NK-92 (cell line): Measurements from ENCODE around the gene ZNF333.
"Not testable (repeated sequence)": the region's sequence is repeated elsewhere in the genome, so short reads cannot be mapped to it uniquely, and the experiment has no call there.

Source experiments
- DNase-seq: peaks from one replicate; lab custom pipeline; 2025; ENCODE audit not compliant: unreplicated experiment; lab: John Stamatoyannopoulos, UW

The ZNF333 gene

GRCh38 chr19:14695471-14695870, 5.6 kb downstream of the ZNF333 start:
- no peak for DNase-seq

GRCh38 chr19:14699641-14700040, 9.8 kb downstream of the ZNF333 start:
- DNase-seq = no peak

- DNase-seq = no peak
These were observed 11.0 kb downstream of the ZNF333 start for GRCh38 chr19:14700711-14701375.

- DNase-seq = no peak
These were observed 14.0 kb downstream of the ZNF333 start for GRCh38 chr19:14703833-14704232.

- no peak for DNase-seq
These were observed 14.6 kb downstream of the ZNF333 start for GRCh38 chr19:14704450-14704849.

GRCh38 chr19:14715841-14716240, 26.0 kb downstream of the ZNF333 start:
- no peak for DNase-seq

- no peak for DNase-seq
These were observed 28.8 kb downstream of the ZNF333 start for GRCh38 chr19:14718522-14719116.

- DNase-seq = no peak
These were observed 29.3 kb downstream of the ZNF333 start for GRCh38 chr19:14719162-14719561.

- no peak for DNase-seq
These were observed 32.3 kb downstream of the ZNF333 start for GRCh38 chr19:14722127-14722526.

- no peak for DNase-seq
These were observed 38.7 kb downstream of the ZNF333 start for GRCh38 chr19:14728595-14728994.

- no peak for DNase-seq
These were observed 41.4 kb downstream of the ZNF333 start for GRCh38 chr19:14731200-14731599.

- no peak for DNase-seq
These were observed 42.7 kb downstream of the ZNF333 start for GRCh38 chr19:14732510-14732909.

- DNase-seq = no peak
These were observed 43.7 kb downstream of the ZNF333 start for GRCh38 chr19:14733574-14733973.

- DNase-seq = no peak
These were observed 46.1 kb downstream of the ZNF333 start for GRCh38 chr19:14735915-14736314.

- DNase-seq = no peak
These were observed 57.0 kb downstream of the ZNF333 start for GRCh38 chr19:14746886-14747285.

GRCh38 chr19:14748601-14749000, 58.8 kb downstream of the ZNF333 start:
- no peak for DNase-seq

- DNase-seq = no peak
These were observed 69.0 kb downstream of the ZNF333 start for GRCh38 chr19:14758816-14759215.

GRCh38 chr19:14761607-14762006, 71.8 kb downstream of the ZNF333 start:
- DNase-seq = no peak

GRCh38 chr19:14762111-14762510, 72.3 kb downstream of the ZNF333 start:
- DNase-seq = no peak

- no peak for DNase-seq
These were observed 73.8 kb downstream of the ZNF333 start for GRCh38 chr19:14763497-14764145.

GRCh38 chr19:14764401-14764800, 74.6 kb downstream of the ZNF333 start:
- DNase-seq = no peak

GRCh38 chr19:14765403-14765802, 75.6 kb downstream of the ZNF333 start:
- DNase-seq = not testable (repeated sequence)
